Lung (tissue), 12 donors: ENCODE measurements around the gene CDH23. TPM values are rescaled to one million over a fixed set of nuclear protein-coding genes. Genes with fewer than 3 reads are reported as not detected.

Source experiments
- ATAC-seq: fragments of 200-7000 bp; cut with Tn5 transposase; one replicate; pipeline ENCODE4 v1.9.1; 2020; ENCODE audit warnings: moderate number of reproducible peaks; ENCODE audit not compliant: insufficient read depth, low FRiP score
- DNase-seq, 3 donors: peaks; one replicate each; pipeline ENCODE4 v3.0.0-alpha.2; 2013 to 2017
- H3K27ac ChIP-seq, 2 donors: one replicate each; pipeline ENCODE4 v1.5.1; 2013; ENCODE audit warnings: mild to moderate bottlenecking in 2 of 2, moderate library complexity in 2 of 2, control low read depth in 1 of 2, inconsistent platforms in 1 of 2, low read depth in 1 of 2, low read length in 1 of 2
- H3K27me3 ChIP-seq, 3 donors: one replicate each; pipeline ENCODE4 v1.5.1; 2013; ENCODE audit warnings: low read length in 2 of 3; ENCODE audit not compliant: control insufficient read depth in 3 of 3, insufficient read depth in 3 of 3
- H3K36me3 ChIP-seq, 4 donors: one replicate each; pipeline ENCODE4 v1.5.1; 2013; ENCODE audit warnings: low read length in 4 of 4, mild to moderate bottlenecking in 1 of 4, moderate library complexity in 1 of 4; ENCODE audit not compliant: control insufficient read depth in 4 of 4, insufficient read depth in 4 of 4
- H3K4me1 ChIP-seq, 5 donors: one replicate each; pipeline ENCODE4 v1.5.1; 2013; ENCODE audit warnings: low read length in 5 of 5, mild to moderate bottlenecking in 2 of 5, moderate library complexity in 1 of 5; ENCODE audit not compliant: control insufficient read depth in 5 of 5, insufficient read depth in 5 of 5
- H3K4me3 ChIP-seq: one replicate; pipeline ENCODE4 v1.5.1; 2013; ENCODE audit warnings: mild to moderate bottlenecking, control low read depth, moderate library complexity
- H3K9ac ChIP-seq, 2 donors: one replicate each; pipeline ENCODE4 v1.5.1; 2013; ENCODE audit warnings: low read length in 2 of 2, control low read depth in 1 of 2; ENCODE audit not compliant: insufficient read depth in 1 of 2
- H3K9me3 ChIP-seq, 4 donors: one replicate each; pipeline ENCODE4 v1.5.1; 2013; ENCODE audit warnings: low read length in 3 of 4, mild to moderate bottlenecking in 1 of 4, moderate library complexity in 1 of 4; ENCODE audit not compliant: control insufficient read depth in 4 of 4, insufficient read depth in 3 of 4
- CTCF ChIP-seq: IDR thresholded peaks from 2 replicates; pipeline ENCODE4 v1.5.1; 2012; ENCODE audit warnings: mild to moderate bottlenecking; ENCODE audit errors: control extremely low read depth, extremely low read depth
- WGBS, 2 donors: extraction: QIAGEN DNeasy Blood & Tissue Kit; methylation state at CpG; one replicate each; pipeline ENCODE4 v1.1.7; 2013; 5-methylcytosine and 5-hydroxymethylcytosine counted together
- polyA plus RNA-seq, 2 donors: library from polyadenylated mRNA; stranded (reverse); fragments of 200-250 nt; gene quantifications; one replicate each; pipeline ENCODE4 v1.2.1, GENCODE V29; 2013
- total RNA-seq, 2 donors: library from RNA; depleted of rRNA in 1 of 2; stranded (reverse); fragments of >200 nt in 1 of 2; gene quantifications; one replicate each; pipeline ENCODE4 v1.2.1, GENCODE V29; 2014 to 2021
- donor health status: control.
- donor health status: control.
- donor health status: Bipolar disorder and iron deficiency.
- donor health status: healthy.
- donor health status: DM: yes; HTN: yes; CAD: no.

Gene CDH23
- total and polyA plus RNA-seq, 4 donors = 4.5 to 29.5 (median 6.0) TPM

- H3K36me3 ChIP-seq = no peaks in the 10 kb centered on the region
- DNase-seq (no peak), ATAC-seq (no peak)
- H3K9ac ChIP-seq = no peak overlapping the region
- WGBS, 2 donors = 68 to 86% methylated on average over 3 of the region's 3 CpGs
- H3K4me3 ChIP-seq = no peak overlapping the region
- peaks cover 0 to 10% (median 0%) of the 10 kb centered on the region in 3 donors for H3K27me3 ChIP-seq
- no peak for TF ChIP-seq CTCF
- no peak overlapping the region for H3K27ac ChIP-seq
- H3K4me1 ChIP-seq = peaks cover 0 to 11% (median 0%) of the 10 kb centered on the region in 5 donors
- no peaks in the 10 kb centered on the region for H3K9me3 ChIP-seq
Observed at GRCh38 chr10:71390921-71391690, 5.6 kb upstream of the CDH23 start.

- ATAC-seq = no peak
- Histone ChIP-seq H3K36me3 (no peaks in the 10 kb centered on the region), H3K27ac (no peak overlapping the region), H3K4me1 (peaks cover 0 to 11% (median 0%) of the 10 kb centered on the region in 5 donors), H3K9ac (no peak overlapping the region), H3K4me3 (no peak overlapping the region), H3K9me3 (no peaks in the 10 kb centered on the region), H3K27me3 (peaks cover 0 to 10% (median 0%) of the 10 kb centered on the region in 3 donors)
- TF ChIP-seq CTCF = no peak
- no peak for DNase-seq
- 85 to 94% methylated on average over 5 of the region's 5 CpGs for WGBS, 2 donors
Observed at GRCh38 chr10:71391701-71392100, 5.0 kb upstream of the CDH23 start.

GRCh38 chr10:71392292-71392691 is 4.4 kb upstream of the CDH23 start:
- H3K4me3 ChIP-seq = no peak overlapping the region
- H3K27me3 ChIP-seq = peaks cover 0 to 11% (median 0%) of the 10 kb centered on the region in 3 donors
- no peaks in the 10 kb centered on the region for H3K36me3 ChIP-seq
- no peak for DNase-seq
- ATAC-seq = no peak
- H3K27ac ChIP-seq = no peak overlapping the region
- H3K9ac ChIP-seq = no peak overlapping the region
- TF ChIP-seq CTCF = no peak
- peaks cover 0 to 14% (median 2%) of the 10 kb centered on the region in 5 donors for H3K4me1 ChIP-seq
- WGBS, 2 donors = 39 to 61% methylated on average over 1 of the region's 1 CpG
- H3K9me3 ChIP-seq = no peaks in the 10 kb centered on the region
